K562 (cell line): ENCODE data around the gene SPINT4. TPM values are rescaled to one million over a fixed set of nuclear protein-coding genes. Genes with fewer than 3 reads are reported as not detected.
A peak's percentile ranks its signal among the peaks of the same experiment; 100 is the strongest.
"Not testable (repeated sequence)": the region's sequence is repeated elsewhere in the genome, so short reads cannot be mapped to it uniquely, and the experiment has no call there.

Experiments used
- ATAC-seq: fragments of 200-7000 bp; cut with Tn5 transposase; 3 replicates; pipeline ENCODE4 v1.9.1; 2020; ENCODE audit warnings: moderate library complexity
- BruUV-seq: library from RNA; stranded (reverse); fragments of 400-500 nt; replicated peaks from 2 replicates; lab custom pipeline; 2021; lab: Mats Ljungman, UMichigan
- CTCF ChIA-PET: fragments of 300-600 bp; formaldehyde crosslinking; extraction: SDS; loops from one replicate; lab custom pipeline; 2021; ENCODE audit warnings: low intra/inter-chr PET ratio; lab: Yijun Ruan, JAX
- POLR2A ChIA-PET: fragments of 300-600, 350-650 bp; sonication (Branson Sonifier 250); formaldehyde crosslinking; extraction: SDS; loops from one replicate; lab custom pipeline; 2021; ENCODE audit warnings: antibody characterized with exemption, inconsistent platforms; lab: Yijun Ruan, JAX
- DNase-seq, 4 experiments: peaks; one replicate each; pipeline versions ENCODE4 v3.0.0 to v3.0.0-alpha.2; 2011 to 2018; ENCODE audit warnings: low spot score in 3 of 4, mixed read lengths in 3 of 4; ENCODE audit errors: extremely low read depth in 1 of 4
- FAIRE-seq: peaks from 2 replicates; lab custom pipeline; 2011; peaks lifted over from hg19 to GRCh38; lab: Jason Lieb, UNC
- H2AFZ ChIP-seq: 2 replicates; pipeline ENCODE4 v1.6.0; 2011; ENCODE audit warnings: low read depth, low read length, control low read depth, inconsistent platforms
- H3K27ac ChIP-seq: fragments of 200-600 bp; 3 replicates; pipeline ENCODE4 v1.8.0; 2011; ENCODE audit warnings: low read depth, mild to moderate bottlenecking, control low read depth, inconsistent platforms, low read length, moderate library complexity, mixed read lengths; ENCODE audit errors: extremely low read depth
- H3K27me3 ChIP-seq, 2 experiments: fragments of 300-600 bp in 1 of 2; 2 replicates in 1 of 2; 3 replicates in 1 of 2; pipeline versions ENCODE4 v1.6.0 to v1.8.0; 2011; ENCODE audit warnings: inconsistent platforms in 2 of 2, low read length in 2 of 2, mild to moderate bottlenecking in 1 of 2, mixed read lengths in 1 of 2, moderate library complexity in 1 of 2; ENCODE audit not compliant: control insufficient read depth in 2 of 2, insufficient read depth in 2 of 2
- H3K36me3 ChIP-seq: fragments of 300-600 bp; 3 replicates; pipeline ENCODE4 v1.8.0; 2011; ENCODE audit warnings: mild to moderate bottlenecking, low read length, inconsistent platforms; ENCODE audit not compliant: control insufficient read depth, insufficient read depth
- H3K4me1 ChIP-seq, 2 experiments: fragments of 200-600 bp in 1 of 2; replicated peaks in 1 of 2; 2 replicates in 1 of 2; 3 replicates in 1 of 2; pipeline versions ENCODE4 v1.5.1 to v1.8.0; 2011; ENCODE audit warnings: inconsistent platforms in 2 of 2, low read length in 2 of 2, mild to moderate bottlenecking in 1 of 2, mixed read lengths in 1 of 2, moderate library complexity in 1 of 2; ENCODE audit not compliant: control insufficient read depth in 2 of 2, insufficient read depth in 2 of 2
- H3K4me2 ChIP-seq: 2 replicates; pipeline ENCODE4 v1.6.1; 2011; ENCODE audit warnings: low read length, control low read depth, inconsistent platforms, mixed read lengths; ENCODE audit not compliant: insufficient read depth
- H3K4me3 ChIP-seq: fragments of 200-600 bp; sonication (generic), shearing (Covaris generic); 2 replicates; pipeline ENCODE4 v1.5.1; 2016; ENCODE audit warnings: control low read depth, inconsistent platforms
- H3K79me2 ChIP-seq: fragments of 200-600 bp; 3 replicates; pipeline ENCODE4 v1.8.0; 2011; ENCODE audit warnings: low read length, inconsistent platforms; ENCODE audit not compliant: control insufficient read depth, insufficient read depth
- H3K9ac ChIP-seq, 2 experiments: 2 replicates each; pipeline versions ENCODE4 v1.6.0 to v1.6.1; 2011; ENCODE audit warnings: low read depth in 2 of 2, low read length in 2 of 2, control low read depth in 1 of 2, inconsistent platforms in 1 of 2, mild to moderate bottlenecking in 1 of 2, mixed read lengths in 1 of 2; ENCODE audit not compliant: insufficient read depth in 1 of 2
- H3K9me1 ChIP-seq: one replicate; pipeline ENCODE4 v1.6.0; 2011; ENCODE audit warnings: inconsistent platforms, mild to moderate bottlenecking, low read length, moderate library complexity; ENCODE audit not compliant: control insufficient read depth, insufficient read depth
- H3K9me3 ChIP-seq: replicated peaks from 2 replicates; pipeline ENCODE4 v1.5.1; 2011; ENCODE audit warnings: low read depth, low read length, inconsistent platforms; ENCODE audit not compliant: control insufficient read depth, insufficient read depth
- H4K20me1 ChIP-seq: replicated peaks from 2 replicates; pipeline ENCODE4 v1.6.1; 2011; ENCODE audit warnings: low read length, inconsistent platforms, mixed read lengths; ENCODE audit not compliant: control insufficient read depth, insufficient read depth
- NFXL1 ChIP-seq: fragments of 450-650 bp; formaldehyde crosslinking; IDR thresholded peaks from 2 replicates; pipeline ENCODE4 v1.4.0; 2021; ENCODE audit warnings: mild to moderate bottlenecking
- SMARCA5 ChIP-seq: fragments of 450-650 bp; IDR thresholded peaks from 2 replicates; pipeline ENCODE4 v1.6.1; 2016
- WGBS: fragments of 100-300 bp; shearing (Covaris generic); methylation state at CpG from one replicate; pipeline ENCODE4 v1.1.6; 2016; ENCODE audit warnings: low coverage, mixed read lengths; ENCODE audit not compliant: insufficient coverage; ENCODE audit errors: missing lambda C conversion rate; 5-methylcytosine and 5-hydroxymethylcytosine counted together
- in situ Hi-C: fragments of 300-500 bp; cut with MboI; formaldehyde crosslinking; loops from 4 replicates; pipeline ENCODE4 v1.15.0; 2018; ENCODE audit warnings: inconsistent platforms, mixed read lengths
- intact Hi-C: fragments of 100-400 bp; cut with micrococcal nuclease; formaldehyde crosslinking; loops from 2 replicates; pipeline ENCODE4 v1.14.2; 2022
- polyA plus RNA-seq, 8 experiments: library from polyadenylated mRNA; depleted of rRNA in 4 of 8; stranded (reverse) in 5 of 8; unstranded in 3 of 8; fragments of >200 nt; fragmentation: Nextera tagmentation in 2 of 8; fragmentation: Illumina TruSeq in 1 of 8; extraction: Ambion mirVana in 2 of 8; extraction: Trizol in 1 of 8; gene quantifications; 2 replicates each; pipeline versions ENCODE4 v1.2.1 to v1.2.3, GENCODE V29; 2011 to 2014; ENCODE audit warnings: inconsistent platforms in 1 of 8, missing spikeins in 1 of 8
- total RNA-seq, 7 experiments: library from RNA; depleted of rRNA in 6 of 7; stranded (reverse); fragments of >200 nt in 6 of 7; fragmentation: Illumina TruSeq in 2 of 7; extraction: Trizol in 2 of 7; gene quantifications; 2 replicates each; pipeline versions ENCODE4 v1.2.1 to v1.2.3, GENCODE V29; 2011 to 2021; ENCODE audit warnings: low replicate concordance in 1 of 7
- TF ChIP-seq, protein P1 (sequence below), 3 experiments: IDR thresholded peaks in 2 of 3; conservative IDR thresholded peaks in 1 of 3; 2 replicates each; pipeline ENCODE4 v1.5.1; 2011 to 2012; ENCODE audit warnings: low read length in 3 of 3, mild to moderate bottlenecking in 3 of 3, control low read depth in 2 of 3, improper control_type of control experiment in 1 of 3, inconsistent platforms in 1 of 3, low read depth in 1 of 3, mixed read lengths in 1 of 3, moderate library complexity in 1 of 3; ENCODE audit not compliant: insufficient read depth in 2 of 3

The SPINT4 gene
- total and polyA plus RNA-seq, 9 of the 15 experiments (the other 6 are each of a cell fraction or from before 2014, with no cell fraction given) = not detected

DNA sequence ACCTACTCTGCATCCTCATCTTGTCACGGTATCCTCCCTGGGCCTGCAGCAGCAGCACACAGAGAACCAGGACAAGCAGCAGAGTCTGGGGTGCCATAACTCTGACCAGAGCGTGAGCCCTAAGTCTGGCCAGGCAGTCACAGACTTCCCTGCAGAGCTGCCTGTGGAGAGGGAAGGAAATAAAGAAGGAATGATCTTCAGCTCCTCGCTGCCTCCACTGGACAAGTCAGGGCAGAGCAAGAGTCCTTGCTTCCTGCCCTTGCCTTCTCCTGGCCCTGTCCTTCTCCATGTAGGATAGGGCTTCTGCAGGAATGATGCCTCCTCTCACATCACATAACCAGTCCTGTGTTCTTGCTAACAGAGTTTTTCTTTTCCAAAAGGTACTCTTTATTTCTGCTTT, 36.3 kb upstream of the SPINT4 start:
- TF ChIP-seq NFXL1 (CRISPR knock-in tag) (no peak), SMARCA5 (no peak)
- TF ChIP-seq, protein P1, sequence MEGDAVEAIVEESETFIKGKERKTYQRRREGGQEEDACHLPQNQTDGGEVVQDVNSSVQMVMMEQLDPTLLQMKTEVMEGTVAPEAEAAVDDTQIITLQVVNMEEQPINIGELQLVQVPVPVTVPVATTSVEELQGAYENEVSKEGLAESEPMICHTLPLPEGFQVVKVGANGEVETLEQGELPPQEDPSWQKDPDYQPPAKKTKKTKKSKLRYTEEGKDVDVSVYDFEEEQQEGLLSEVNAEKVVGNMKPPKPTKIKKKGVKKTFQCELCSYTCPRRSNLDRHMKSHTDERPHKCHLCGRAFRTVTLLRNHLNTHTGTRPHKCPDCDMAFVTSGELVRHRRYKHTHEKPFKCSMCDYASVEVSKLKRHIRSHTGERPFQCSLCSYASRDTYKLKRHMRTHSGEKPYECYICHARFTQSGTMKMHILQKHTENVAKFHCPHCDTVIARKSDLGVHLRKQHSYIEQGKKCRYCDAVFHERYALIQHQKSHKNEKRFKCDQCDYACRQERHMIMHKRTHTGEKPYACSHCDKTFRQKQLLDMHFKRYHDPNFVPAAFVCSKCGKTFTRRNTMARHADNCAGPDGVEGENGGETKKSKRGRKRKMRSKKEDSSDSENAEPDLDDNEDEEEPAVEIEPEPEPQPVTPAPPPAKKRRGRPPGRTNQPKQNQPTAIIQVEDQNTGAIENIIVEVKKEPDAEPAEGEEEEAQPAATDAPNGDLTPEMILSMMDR (IDR thresholded peaks at IDR 0.05 in 2 of 3, conservative IDR thresholded peaks at IDR 0.05 in 1 of 3; ENCODE audit: insufficient read depth in 2 of 3, low read depth in 1 of 3, low read length in 3 of 3) = peak in 1 of 3 experiments; percentile 12; a peak in 1 of 6 replicates
- no peaks in the 10 kb centered on the region for H3K27me3 ChIP-seq
- BruUV-seq = no TSS peak
- H3K36me3 ChIP-seq = no peaks in the 10 kb centered on the region
- ATAC-seq = peak; percentile 56; the same call in 2 of the 3 replicates
- no peak overlapping the region for H3K27ac ChIP-seq
- in situ Hi-C loops (no loop called here), intact Hi-C loops (no loop called here)
- 0% methylated on average over 3 of the region's 3 CpGs for WGBS
- H3K9ac ChIP-seq = no peak overlapping the region
- FAIRE-seq = no peak
- H2AFZ ChIP-seq = no peak overlapping the region
- H3K9me1 ChIP-seq = no peaks in the 10 kb centered on the region
- no peaks in the 10 kb centered on the region for H3K9me3 ChIP-seq
- H3K79me2 ChIP-seq = no peaks in the 10 kb centered on the region
- DNase-seq = peak in 3 of 4 experiments; percentile 4 to 9 (median 7)
- ChIA-PET CTCF (interaction anchor here (0.6 kb wide), 1 partner anchor 228 kb away, joined by 5 read pairs; no protein-coding TSS in a partner anchor), POLR2A (interaction anchor here (0.5 kb wide), 1 partner anchor 608 kb away, joined by 3 read pairs; no protein-coding TSS in a partner anchor)
- no peak overlapping the region for H3K4me2 ChIP-seq
- no peaks in the 10 kb centered on the region for H3K4me1 ChIP-seq
- H3K4me3 ChIP-seq = no peak overlapping the region
- no peaks in the 10 kb centered on the region for H4K20me1 ChIP-seq

DNA sequence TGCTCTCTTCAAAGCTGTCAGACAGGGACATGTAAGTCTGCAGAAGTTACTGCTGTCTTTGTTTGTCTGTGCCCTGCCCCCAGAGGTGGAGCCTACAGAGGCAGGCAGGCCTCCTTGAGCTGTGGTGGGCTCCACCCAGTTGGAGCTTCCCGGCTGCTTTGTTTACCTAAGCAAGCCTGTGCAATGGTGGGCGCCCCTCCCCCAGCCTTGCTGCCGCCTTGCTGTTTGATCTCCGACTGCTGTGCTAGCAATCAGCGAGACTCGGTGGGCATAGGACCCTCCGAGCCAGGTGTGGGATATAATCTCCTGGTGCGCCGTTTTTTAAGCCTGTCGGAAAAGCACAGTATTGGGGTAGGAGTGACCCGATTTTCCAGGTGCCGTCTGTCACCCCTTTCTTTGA, 28.8 kb upstream of the SPINT4 start:
- H3K27ac ChIP-seq, H3K36me3 ChIP-seq, H3K79me2 ChIP-seq, H3K27me3 ChIP-seq, ATAC-seq, BruUV-seq, DNase-seq, H3K9ac ChIP-seq, intact Hi-C loops, in situ Hi-C loops, FAIRE-seq, H2AFZ ChIP-seq, H3K4me2 ChIP-seq, H4K20me1 ChIP-seq, H3K9me1 ChIP-seq, POLR2A ChIA-PET, H3K4me1 ChIP-seq, CTCF ChIA-PET, H3K9me3 ChIP-seq, H3K4me3 ChIP-seq: not testable (repeated sequence)
- WGBS = 0% methylated on average over 10 of the region's 12 CpGs
